Stimulated activated CD8-positive, alpha-beta memory T cell treated with anti-CD3 and anti-CD28 coated beads, Interleukin-4, amount 100 ng/mL, for 1 hour (primary cell): ENCODE data around the gene NUMA1.

Experiments
- DNase-seq, 2 donors: peaks; one replicate each; pipeline ENCODE4 v3.0.0-alpha.2; 2020; ENCODE audit warnings: low read depth in 2 of 2, low spot score in 1 of 2

Gene NUMA1

DNA sequence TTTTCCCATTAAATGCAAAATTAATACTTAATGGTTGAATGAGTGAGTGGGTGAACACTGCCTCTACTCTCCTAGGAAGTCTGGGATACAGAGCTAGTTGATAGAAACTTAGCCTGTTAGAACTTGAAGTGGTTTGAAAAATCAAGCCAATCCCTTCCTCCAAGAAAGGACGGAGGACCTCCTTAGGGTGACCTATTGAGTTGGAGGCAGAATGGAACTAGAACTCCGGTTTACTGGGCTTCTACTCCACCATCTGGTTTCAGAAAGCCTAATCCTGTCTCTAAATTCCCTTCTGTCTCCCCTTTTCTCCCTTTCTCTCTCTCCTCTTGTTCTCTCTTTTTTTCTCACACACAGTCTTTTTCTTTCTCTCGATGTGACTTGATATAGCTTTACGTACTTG, 101.2 kb downstream of the NUMA1 start:
- DNase-seq, result no peak

DNA sequence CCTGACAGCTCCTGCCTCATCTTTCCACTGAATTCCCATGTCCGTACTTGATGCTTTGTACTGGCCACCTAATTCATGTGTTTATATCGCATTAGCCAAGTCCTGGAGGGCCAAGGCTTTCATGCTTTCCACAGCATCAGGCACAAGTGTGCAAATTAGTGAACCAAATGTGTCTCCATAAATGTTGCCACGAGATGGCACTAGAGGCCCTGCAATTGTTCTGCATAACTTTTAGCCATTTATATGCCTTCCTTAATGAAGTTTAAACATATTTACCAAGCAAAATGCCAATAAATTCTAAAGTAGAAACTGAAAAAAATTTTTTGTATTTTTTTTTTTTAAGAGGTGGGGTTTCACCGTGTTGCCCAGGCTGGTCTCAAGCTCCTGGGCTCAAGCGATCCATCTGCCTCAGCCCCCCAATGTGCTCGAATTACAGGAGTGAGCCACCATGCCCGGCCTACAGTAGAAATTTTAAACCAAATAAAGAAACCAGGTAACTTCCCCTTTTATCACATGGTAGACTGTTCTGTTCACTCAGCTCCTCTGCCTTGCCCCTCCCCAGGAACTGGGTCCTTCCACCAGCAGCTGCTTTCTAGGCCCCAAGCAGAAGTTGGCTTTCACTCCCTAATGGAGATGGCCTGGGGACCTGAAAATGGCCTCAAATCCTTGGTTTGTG, 102.5 kb downstream of the NUMA1 start:
- peak in 1 of 2 donors; percentile 39 for DNase-seq

DNA sequence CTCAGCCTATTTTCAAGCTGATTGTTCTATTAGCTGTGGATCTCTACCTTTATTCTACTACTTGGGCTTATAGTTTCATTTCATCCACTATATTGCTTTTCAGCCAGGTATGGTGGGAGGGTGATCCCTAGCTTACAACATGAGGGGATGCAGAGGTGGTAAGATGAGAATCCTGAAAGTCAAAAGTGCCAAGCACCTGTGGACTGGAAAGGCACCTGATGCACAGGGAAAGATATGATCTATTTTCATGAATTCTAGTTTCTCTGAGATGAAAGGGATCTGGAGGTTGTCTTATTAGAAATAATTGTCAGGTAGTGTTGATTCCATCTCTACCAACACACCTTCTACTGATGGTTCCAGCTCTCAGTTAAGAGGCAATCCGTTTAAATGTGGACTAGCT, 103.3 kb downstream of the NUMA1 start:
- no peak for DNase-seq

DNA sequence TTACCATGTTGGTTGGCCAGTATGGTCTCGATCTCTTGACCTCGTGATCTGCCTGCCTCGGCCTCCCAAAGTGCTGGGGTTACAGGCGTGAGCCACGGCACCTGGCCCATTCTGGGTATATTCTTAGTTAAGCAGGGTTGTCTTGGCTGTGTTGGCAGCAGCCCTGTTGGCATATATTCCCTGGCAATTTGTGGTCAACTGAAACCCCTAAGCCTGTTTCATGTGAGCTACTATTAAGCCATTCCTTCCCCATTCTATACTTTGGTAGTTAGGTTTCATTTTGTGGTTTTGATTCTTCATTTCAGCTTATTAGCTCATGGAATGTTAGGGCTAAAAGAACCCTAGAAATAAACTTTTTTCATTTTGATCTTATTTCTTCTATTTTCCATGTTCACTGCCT, 103.8 kb downstream of the NUMA1 start:
- no peak for DNase-seq

DNA sequence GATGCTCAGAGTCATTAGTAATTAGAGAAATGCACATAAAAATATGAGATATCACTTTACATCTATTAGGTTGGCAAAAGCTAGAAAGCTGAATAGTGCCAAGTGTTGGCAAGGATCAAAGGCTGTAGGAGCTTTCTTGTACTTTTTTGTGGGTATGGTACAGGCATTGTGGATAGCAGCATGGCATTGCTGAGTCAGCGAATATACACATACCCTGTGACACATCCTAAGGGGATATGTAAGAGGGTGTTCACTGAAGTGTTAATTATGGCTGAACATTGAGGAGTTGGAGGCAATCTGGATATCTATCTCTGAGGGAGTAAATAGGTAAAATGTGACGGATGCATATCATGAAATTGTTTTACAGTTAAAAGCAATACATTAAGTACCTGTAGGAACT, 108.7 kb downstream of the NUMA1 start:
- no peak for DNase-seq

DNA sequence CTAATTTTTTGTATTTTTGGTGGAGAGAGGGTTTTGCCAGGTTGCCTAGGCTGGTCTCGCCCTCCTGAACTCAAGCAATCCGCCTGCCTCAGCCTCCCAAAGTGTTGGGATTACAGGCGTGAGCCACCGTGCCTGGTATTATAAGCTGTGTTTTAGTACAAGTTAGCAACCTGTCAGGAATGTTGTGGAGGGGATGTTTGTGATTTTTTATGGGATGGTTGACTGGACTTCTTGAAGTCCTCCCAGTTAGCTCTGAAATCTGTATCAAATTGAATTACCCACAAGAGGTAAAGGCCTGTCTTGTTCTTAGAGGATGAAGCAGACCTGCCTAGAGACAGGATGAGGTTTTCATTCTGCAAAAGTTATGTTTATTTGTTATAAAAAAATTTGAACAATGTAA, 115.7 kb downstream of the NUMA1 start:
- DNase-seq, result no peak

DNA sequence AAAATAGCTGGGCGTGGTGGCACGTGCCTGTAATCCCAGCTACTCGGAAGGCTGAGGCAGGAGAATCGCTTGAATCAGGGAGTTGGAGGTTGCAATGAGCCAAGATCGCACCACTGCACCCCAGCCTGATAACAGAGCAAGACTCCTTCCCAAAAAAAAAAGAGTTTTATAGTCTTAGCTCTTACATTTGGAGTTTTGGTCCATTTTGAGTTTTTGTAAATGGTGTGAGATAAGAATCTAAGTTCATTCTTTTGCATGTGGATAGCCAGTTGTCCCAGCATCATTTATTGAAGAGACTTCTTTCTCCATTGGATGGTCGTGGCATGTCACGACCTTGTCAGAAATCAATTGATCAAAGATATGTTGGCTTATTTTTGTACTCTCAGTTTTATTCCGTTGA, 116.9 kb downstream of the NUMA1 start:
- no peak for DNase-seq

DNA sequence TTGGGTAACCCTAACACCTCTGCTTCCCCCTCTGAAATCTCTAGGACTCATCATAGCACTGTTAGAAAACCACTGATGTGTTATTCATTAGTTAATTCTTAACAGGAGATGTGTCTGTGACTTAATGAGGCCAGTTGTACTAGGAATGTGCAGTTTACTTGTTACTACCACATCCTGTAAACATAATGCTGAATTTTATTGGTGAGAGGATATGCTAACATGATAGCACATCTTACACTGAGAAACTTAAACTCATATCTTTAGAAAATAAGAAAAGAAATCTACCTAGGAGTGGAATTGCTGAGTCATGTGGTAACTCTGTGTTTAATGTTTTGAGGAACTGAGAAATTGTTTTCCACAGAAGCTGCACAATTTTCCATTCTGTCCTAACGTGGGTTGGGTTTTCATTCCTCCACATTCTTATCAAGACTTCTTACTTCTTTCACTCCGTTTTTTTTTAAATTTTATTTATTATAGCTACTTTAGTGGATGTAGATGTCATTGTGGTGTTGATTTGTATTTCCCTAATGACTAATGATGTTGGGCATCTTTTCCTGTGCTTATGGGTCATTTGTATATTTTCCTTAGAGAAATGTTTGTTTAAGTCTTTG, 117.8 kb downstream of the NUMA1 start:
- DNase-seq, result no peak

DNA sequence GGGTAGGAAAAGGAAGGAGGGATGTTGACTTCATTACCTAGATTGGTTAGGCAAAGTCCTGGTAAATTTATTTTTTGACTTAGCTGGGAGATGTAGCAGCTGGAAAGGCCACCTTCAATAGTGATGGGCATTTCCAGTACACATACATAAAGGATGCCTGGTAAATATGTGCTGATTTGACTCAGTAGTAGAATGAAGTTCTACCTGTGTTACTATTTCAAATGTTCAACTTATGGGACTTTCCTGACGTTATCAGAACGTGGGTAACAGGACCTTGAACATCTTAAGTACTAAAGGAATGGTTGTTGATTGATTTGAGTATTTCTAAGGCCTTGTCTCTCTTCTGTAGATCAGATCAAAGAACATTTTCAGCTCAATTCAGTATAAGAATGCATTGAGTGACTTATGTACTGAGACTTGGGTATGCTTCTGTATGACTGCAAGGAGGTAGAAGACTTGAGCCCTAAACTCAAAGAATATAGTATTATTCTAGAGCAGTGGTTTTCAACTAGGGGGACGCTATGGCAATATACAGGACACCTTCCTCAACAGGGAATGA, 124.4 kb downstream of the NUMA1 start:
- no peak for DNase-seq
